ENCODE measurements around the gene PHLDB1.
A peak's percentile ranks its signal among the peaks of the same experiment; 100 is the strongest.
"Not testable (repeated sequence)": the region's sequence is repeated elsewhere in the genome, so short reads cannot be mapped to it uniquely, and the experiment has no call there.

Gene PHLDB1

DNA sequence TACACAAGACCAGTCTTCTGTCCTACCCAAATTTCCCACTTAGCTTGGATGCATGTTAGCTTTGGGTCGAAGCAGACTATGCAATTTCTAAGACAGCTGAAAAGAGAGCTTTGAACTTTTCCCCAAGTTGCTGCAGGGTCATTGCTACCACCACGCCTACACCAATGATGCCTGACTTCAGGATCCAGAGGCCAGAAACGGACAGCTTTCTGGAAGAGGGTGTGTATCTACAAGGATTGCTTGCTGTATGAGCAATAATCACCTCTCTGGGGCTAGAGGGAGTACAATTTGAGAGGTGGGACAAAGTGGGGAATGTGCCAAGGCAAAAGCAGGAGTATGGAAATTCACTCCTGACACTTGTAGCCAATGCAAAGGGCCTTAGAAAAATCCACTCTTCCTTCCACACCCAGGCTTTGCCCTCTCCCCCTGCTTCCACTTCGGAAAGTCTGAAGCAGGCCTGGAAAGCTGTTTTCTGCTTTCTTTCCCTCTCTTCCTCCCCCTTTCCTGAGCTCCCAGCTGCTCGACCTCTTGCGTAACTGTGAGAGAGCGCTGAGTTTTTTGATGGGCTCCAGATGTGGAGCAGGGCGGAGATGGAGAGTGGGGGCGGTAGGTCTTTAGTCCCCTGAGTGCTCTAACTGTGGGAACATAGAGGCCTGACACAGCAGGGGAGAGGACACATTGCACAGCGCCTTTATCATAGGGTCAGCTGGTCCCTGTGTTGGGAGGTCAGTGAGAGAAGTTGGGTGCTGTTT lies 2.1 kb upstream of the PHLDB1 start:
- no peak for DNase-seq (ENCODE audit: low read depth)

DNA sequence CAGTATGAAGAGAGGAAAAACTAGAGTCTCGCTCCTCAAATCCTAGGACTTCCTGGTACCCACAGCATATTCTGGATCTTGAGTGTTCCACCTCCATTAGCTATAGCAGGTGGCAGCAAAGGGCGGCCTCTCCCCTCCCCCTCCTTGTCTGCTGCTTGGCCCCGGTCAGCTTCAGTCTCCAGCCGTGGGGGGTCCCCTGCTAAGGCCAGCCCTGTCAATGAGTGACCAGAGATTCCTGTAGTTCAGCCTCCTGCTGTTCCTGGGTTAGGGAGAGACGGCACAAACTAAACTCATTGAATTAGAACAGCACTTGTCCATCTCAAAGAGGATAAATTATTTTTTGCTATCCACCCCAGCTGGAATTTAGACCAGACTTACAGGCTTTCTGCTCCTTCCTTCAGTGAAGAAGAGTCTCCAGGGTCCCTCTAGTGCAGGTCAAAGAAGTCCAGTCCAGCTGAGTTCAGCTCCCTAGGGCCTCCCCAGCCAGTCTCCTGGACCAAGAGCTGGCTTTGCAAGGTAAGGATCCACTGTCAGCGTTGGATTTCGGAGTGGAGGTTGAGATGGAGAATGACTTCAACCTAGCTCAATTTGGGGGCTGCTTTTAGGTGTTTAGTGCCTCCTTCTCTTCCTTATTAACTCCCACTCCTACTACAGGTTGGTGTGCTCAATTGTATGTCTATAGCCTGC lies 1.1 kb upstream of the PHLDB1 start:
- no peak for DNase-seq (ENCODE audit: low read depth)

DNA sequence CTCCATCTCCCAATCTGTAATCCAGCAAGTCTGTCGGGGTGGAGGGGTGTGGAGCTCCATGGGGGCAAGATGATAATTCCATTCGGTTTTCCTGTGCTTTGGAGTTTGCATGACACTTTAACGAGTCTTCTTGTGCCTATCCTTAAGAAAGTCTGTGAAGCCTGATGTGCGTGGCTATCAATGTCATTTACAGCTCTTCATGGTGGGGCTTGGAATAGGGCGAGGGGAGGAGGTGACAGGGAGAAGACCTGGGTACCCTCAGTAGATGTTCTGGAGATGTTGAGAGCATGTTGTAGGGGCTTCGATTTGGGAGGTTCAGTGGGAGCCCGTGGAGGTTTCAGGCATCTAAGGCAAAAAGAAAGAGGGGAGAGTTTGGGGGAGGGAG lies 579 bp upstream of the PHLDB1 start:
- DNase-seq (ENCODE audit: low read depth), result no peak

DNA sequence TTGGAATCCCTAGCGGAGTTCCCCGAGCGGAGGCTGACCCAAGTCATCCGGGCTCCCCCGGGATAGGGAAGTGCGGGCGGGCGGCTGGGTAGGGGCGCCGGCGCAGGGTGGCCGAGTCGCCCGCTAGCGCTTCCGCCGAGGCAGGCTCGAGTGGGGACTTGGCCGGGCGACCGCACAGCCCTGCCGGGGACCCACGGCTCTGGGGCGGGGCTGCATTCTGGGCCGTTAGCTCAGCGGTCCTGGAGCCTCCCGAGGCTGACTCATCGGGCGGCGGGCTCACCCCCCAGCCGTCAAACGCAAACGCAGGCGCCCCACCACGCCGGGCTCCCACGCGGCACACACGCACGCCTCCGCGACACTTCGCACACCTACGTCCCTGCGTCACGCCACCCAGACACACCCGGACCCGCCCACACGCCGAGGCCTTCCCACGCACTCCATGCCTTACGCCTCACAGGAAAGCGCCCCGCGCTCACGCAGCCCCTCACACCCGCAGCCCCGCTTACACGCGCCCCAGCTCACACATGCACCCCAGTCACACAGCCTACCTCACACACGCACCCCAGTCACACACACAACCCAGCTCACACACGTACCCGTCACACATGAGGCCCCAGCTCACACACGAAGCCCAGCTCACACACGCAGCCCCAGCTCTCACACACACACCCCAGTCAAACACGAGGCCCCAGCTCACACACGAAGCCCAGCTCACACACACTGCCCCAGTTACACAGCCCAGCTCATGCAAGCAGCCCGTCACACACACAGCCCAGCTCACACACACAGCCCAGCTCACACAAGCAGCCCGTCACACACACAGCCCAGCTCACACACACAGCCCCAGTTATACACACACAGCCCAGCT lies 1.2 kb downstream of the PHLDB1 start:
- DNase-seq (ENCODE audit: low read depth), result peak; percentile 52

DNA sequence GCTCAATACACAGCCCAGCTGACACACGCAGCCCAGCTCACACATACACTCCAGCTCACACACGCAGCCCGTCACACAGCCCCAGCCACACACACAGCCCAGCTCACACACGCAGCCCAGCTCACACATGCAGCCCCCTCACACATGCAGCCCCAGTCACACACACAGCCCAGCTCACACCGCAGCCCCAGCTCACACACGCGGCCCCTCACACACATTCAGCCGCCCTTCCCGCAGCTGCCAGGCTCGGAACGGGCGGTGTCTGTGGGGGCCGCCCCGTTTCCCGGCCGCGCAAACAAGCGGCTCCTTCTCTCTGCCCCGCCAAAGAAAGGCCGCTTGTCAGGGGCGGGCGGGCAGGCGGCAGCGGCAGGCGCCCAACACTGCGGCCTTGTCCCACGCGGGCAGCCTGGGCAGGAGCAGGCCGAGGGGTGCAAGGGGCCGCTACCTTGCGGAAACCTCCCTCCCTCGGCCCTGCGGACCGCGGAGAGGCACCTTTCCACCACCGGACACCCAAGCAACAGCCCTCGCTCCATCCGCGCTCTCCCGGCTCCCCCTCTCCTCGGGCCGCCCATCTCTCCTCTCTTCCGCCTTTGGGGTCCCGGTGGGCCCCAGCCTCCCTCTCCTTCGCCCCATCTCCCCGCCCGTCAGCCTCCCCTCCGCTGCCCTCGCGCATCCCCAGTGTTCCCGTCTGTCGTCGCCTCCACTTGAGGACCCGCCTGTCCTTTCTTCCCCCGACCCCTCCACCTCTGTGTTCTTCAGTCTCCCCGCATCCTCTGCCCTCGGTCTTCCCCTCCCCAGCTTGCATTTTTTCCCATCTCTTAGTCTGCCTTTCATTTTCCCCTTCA lies 2.2 kb downstream of the PHLDB1 start:
- DNase-seq (ENCODE audit: low read depth), result no peak

DNA sequence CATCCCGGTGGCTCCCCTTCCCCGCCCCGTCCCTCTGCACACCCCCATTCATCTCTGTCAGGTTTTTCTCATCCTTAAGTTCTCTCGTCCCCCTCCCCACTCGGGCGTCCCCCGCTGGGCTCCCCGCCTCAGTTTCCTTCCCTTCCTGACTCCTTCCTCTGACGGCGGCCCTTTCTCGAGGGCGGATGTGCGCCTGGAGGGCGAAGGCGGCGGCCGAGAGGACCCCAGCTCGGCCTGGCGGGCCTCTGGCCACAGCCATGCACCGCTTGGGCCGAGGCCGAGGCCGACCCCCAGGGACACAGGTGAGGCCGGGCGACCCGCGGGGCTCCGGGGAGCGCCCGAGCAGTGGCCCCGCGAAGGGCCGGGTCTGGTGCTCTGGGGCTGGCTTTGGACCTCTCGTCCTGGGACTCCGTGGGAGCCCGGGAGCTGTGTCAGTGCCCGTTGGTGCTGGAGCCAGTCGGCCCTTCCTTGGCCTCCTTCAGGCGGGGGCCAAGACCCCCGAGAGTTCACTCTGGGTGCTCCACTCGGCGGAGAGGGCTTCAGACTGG lies 2.9 kb downstream of the PHLDB1 start:
- no peak for DNase-seq (ENCODE audit: low read depth)

DNA sequence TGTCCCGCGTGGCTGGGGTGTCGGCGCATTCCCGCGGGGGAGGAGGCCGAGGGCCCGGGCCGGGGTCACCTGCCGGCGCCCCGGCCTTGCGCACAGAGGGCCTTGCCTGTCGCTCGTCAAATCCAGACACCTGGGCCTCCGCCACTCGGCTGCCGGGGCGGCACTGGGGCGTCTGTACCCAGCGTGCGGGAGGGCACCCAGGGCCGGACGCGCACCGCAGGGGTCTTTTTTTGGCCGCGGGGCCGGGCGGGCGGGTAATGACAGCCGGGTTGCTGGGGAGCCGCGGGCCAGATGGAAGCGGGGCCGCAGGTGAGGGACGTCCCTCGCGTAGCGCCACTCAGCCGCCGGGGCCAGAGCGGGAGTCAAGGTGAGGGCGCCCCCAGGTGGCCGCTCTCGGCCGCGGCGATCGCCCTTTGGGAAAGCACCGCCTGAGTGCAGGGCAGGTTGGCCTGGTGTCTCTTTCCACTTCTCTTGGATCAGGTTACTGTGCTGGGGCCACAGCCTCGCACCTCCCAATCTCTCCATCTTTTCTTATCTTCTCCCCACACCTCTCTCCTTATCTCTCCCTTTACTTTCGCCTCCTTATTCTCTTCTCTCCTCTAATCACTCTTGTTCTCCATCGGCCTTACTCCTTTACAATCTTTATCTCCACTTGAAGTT lies 3.5 kb downstream of the PHLDB1 start:
- DNase-seq (ENCODE audit: low read depth), result peak; percentile 86

DNA sequence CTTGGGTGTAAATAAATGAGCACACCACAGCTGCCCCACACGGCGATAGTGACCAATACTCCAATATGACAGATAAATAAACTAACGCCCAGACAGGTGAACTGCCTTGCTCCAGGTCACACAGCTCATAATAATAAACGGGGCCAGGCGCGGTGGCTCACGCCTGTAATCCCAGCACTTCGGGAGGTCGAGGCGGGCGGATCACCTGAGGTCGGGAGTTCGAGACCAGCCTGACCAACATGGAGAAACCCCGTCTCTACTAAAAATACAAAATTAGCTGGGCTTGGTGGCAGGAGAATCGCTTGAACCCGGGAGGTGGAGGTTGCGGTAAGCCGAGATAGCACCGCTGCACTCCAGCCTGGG lies 4.0 kb downstream of the PHLDB1 start:
- not testable (repeated sequence) for DNase-seq (ENCODE audit: low read depth)

DNA sequence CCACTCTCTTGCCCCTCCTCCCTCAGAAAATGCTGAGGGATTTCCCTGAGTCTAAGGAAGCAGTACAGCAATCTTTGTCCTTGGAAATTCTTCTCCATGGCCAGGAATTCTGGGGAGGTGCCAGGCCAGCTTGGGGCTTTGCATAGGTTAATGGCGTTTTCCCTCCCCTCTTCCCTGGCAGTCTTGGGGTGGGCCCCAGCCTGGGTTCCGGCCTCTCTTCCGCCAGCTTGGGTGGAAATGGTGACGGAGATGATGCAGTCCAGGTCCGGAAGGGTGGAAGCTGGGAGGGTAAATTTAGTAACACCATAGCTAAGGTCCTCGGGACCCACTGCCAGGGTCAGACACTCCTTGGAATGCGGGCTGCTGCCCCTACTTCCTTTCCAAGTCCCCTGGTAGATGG lies 5.0 kb downstream of the PHLDB1 start:
- no peak for DNase-seq (ENCODE audit: low read depth)

DNA sequence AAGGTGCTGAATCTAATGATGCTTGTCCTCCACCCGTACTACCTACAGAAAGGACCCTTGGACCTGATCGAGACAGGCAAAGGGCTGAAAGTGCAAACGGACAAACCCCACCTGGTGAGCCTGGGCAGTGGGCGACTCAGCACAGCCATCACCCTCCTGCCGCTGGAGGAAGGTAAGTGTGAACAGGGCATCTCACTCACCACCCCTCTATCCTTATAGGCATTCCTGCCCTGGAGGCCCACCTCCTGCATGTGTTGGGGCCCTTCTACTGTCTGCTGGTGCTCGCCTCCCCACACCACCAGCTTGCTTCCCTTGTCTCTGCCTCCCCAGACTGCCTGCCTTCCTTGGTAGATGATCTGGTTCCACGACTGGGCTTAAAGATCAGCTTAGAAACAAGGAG lies 7.1 kb downstream of the PHLDB1 start:
- no peak for DNase-seq (ENCODE audit: low read depth)

DNA sequence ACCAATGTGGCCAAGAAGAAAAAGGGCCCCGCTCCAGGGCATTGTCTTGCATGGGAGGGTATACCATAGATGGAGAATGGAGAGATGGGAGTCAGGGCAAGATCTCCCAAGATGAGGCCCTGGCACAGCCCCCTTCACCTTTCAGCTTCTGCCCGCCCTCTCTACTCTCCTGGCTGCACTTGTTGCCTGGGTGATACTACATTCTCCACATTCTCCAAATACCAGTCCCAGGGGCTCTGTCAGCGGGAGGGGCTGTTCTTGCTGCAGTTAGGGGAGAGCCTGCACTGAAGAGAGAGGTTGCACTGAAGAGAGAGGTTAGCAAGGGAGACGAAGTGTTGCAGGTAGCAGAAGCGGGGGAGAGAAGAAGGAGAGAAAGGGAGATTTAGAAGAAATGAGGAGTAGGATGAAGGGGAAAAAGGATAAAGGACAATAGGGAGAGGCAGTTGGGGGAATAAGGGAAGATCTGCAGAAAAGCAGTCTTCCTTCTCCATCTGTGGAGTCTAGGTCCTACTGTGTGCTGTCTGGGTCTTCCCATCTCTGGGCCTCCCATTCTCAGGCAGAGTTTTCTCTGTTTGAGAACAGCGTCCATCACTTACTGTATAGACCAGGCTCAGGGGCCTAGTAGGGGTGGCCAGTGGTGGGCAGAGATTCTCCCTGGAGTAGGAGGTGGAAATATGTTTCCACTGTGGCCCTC lies 8.0 kb downstream of the PHLDB1 start:
- no peak for DNase-seq (ENCODE audit: low read depth)

DNA sequence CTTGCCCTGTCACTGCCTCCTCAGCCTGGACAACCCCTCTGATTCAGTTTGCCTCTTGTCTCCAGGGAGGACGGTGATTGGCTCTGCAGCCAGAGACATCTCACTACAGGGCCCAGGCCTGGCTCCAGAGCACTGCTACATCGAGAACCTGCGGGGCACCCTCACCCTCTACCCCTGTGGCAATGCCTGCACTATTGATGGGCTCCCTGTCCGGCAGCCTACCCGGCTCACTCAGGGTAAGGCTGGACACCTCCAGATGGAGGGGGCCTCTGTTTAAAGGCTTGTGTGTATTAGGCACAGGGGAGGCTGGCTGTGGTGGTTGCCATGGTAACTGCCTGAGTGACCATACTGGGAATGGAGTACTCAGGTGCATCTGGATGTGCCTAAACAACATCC lies 8.6 kb downstream of the PHLDB1 start:
- DNase-seq (ENCODE audit: low read depth), result no peak

DNA sequence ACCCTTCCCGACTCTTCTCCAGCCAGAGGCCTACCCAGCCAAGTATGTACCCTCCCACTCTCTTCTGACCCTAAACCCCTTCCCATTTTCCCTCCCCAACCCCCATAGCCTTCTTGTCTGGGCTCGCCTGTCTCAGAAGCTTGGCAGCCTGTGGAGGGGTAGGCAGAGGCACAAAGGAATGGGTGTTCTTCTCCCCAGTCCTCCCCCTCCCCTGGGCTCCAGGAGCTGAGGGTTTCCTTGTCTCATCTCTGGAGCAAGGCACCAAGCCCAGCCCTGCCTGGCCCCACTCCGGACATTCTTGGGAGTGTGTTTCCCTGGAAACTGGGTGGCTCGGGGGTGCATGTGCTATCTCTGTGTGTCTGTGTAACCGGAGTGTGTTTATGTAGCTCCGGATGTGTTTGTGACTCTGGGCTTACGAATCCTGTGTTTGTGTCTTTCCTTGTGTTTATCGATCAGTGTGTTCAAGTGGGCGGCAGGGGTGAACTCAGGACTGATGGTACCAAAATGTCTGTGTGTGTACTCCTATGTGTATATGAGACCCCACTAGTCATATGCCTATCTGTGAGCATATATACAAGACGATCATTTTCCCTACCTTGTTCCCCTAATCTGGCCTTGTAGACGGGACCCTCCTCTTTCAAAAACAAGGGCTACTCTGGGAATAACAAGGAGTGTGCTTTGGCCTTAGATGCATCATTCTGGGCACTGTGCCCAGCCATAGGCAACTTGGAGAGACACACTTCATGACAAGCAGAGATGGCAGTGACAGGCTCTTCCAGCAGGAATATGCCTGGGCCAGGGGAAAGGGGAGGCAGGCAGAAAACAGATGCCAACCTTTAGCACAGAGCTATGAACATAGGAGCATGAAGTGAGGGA lies 10.9 kb downstream of the PHLDB1 start:
- DNase-seq (ENCODE audit: low read depth), result no peak

DNA sequence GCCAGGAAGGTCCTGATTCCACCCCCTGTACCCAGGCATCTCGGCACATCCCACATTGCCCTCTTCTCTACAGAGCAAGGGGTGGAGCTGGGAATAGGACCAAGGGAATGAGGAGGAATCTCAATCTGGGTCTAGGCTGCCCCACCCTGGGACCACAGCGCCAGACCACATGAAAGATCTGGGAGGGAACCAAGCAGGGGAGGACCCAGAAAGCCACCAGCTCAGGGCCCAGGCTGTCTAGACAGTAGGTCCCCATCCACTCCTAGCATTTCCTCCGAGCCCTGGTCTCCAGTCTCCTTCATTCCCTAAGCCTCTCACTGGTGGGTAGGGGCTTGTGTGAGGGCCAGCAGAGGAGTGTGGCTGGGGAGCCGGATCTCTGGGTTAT lies 11.6 kb downstream of the PHLDB1 start:
- DNase-seq (ENCODE audit: low read depth), result no peak

DNA sequence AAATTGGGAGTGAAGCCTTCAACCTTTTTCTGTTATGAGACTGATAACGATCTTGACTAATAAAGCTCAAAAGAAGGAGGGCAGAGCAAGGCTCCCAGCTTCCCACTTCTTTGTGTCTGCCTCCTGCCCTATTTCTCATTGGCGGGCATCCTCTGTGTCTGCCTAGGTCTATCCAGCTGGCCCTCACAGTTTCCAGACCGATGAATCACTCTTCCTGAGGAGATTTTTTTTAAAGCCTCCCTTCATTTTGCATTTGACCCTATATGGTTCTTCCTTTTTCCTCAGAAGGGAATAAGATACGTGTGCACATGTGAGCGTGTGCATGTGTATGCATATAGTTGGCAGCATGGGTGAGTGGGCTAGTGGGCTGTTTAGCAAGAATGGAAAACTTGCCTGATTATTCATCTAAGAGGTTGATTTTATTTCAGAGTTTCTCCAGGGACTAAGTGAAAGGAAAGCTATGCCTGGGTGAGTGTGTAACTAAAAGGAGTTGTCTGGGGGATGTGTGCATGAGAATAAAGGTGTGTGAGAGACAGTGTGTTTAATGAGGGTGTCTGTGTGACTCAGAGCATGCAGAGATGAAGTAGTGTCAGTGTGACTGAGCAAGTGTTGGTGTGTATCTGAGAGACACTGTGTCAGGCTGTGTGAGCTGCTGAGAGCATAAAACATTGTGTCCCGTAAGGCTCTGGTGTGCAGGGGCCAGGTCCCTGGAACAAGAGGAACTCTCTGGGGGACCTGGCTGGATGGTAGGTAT lies 12.2 kb downstream of the PHLDB1 start:
- DNase-seq (ENCODE audit: low read depth), result no peak

DNA sequence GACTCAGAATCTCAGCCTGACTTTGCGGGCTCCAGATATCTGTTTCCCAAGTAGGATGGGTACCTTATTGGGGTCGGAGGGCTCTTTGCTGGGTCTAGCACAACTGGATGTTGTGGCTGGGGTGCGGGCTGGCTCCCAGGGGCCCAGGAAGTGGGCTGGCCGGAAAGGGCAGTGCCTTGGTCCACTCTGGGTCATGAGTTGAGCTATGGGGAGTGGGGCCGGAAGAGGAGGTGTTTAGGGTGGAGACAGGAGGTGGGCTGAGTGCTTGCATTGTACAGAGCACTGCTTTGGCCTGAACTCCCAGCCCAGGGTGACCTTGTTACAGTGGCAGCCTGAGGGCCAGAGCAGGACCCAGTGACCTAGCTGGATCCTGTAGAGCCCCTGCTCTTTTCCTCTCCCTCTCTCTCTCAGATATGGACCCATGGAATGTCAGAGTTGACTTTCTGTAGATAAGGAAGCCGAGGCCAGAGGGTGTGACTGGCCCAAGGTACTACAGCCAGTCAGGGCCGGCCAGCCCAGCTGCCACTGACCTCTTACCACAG lies 13.2 kb downstream of the PHLDB1 start:
- no peak for DNase-seq (ENCODE audit: low read depth)

DNA sequence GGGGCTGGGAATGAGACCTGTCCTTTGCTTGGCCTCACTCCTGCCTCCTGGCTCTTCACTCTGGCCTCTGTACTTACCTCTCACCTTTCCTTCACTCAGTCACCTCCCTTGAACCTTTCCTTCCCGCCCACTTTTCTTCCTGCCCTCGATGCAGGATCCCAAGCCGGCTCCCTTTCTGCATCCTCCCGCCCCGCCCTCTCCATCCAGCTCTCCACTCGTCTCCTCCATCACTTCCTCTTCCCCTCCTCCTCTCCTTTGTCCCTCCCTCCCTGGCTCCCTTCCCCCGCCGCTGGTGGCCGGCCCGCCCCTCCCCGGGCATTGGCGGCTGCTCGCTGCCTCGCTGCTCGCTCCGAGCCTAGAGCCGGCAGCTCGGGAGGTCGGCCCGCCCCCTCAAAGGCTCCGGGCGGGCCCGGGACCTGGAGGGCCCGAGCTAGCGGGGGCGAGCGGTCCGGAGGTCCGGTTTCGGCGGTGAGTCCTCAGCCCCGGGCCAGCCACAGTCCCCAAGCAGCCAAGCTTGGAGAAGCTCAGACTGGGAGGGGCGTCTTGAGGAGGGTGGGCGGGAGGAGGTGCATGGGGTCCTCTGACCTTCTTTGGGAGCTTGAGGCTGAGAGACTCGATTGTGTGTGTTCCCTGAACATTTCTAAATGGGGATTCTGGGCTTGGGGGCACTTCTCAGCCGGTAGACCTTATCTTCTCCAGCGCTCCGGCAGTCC lies 13.8 kb downstream of the PHLDB1 start:
- DNase-seq (ENCODE audit: low read depth), result peak; percentile 40
